ENCODE measurements around the gene RDH14. TPM values are rescaled to one million over a fixed set of nuclear protein-coding genes. Genes with fewer than 3 reads are reported as not detected.

The RDH14 gene
- total RNA-seq, 6 experiments from 2014 or later: 9.2 to 21.5 (median 12.8) TPM

DNA sequence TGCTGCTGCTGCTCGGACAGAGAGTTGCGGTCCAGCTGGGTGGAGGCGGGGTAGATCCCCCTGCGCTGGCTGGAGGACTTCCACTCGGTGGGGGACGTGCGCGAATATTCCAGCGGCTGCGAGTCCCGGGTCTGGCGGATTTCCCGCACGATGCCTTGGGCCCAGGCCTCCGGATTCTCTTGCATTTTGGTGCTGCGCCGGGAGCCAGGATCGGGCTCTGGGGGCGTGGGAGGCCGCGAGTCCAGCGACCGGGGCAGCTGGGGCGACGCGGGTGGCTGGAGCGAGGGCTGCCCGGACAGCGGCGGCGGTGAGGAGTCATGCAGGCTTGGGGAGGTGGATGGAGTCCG is 24.1 kb upstream of the RDH14 start:
- H3K4me3 ChIP-seq: no peak overlapping the region
- ATAC-seq: no peak
- TF ChIP-seq CTCF (IDR thresholded peaks at IDR 0.05) (no peak), POLR2A (IDR thresholded peaks at IDR 0.05) (no peak)
- DNase-seq: no peak
- 93% methylated on average over 3 of the region's 32 CpGs for WGBS (ENCODE audit: insufficient coverage, low coverage, low lambda C conversion rate, missing lambda C conversion rate)
- H3K27ac ChIP-seq: no peak overlapping the region
- H3K9me3 ChIP-seq: no peaks in the 10 kb centered on the region
- intact Hi-C loops (cut with DNase I): no loop called here
- H3K4me1 ChIP-seq: no peaks in the 10 kb centered on the region
- H3K36me3 ChIP-seq: no peaks in the 10 kb centered on the region
- no peaks in the 10 kb centered on the region for H3K27me3 ChIP-seq

- WGBS (ENCODE audit: insufficient coverage, low coverage, low lambda C conversion rate, missing lambda C conversion rate): 93% methylated on average over 6 of the region's 37 CpGs
- no peaks in the 10 kb centered on the region for H3K27me3 ChIP-seq
- TF ChIP-seq POLR2A (IDR thresholded peaks at IDR 0.05): no peak
- intact Hi-C loops (cut with DNase I): no loop called here
- H3K4me1 ChIP-seq: no peaks in the 10 kb centered on the region
- H3K4me3 ChIP-seq: no peak overlapping the region
- H3K36me3 ChIP-seq: no peaks in the 10 kb centered on the region
- no peaks in the 10 kb centered on the region for H3K9me3 ChIP-seq
- no peak overlapping the region for H3K27ac ChIP-seq
- DNase-seq (no peak), ATAC-seq (no peak)
Measured at GRCh38 chr2:18583905-18584607, 23.6 kb upstream of the RDH14 start.

DNA sequence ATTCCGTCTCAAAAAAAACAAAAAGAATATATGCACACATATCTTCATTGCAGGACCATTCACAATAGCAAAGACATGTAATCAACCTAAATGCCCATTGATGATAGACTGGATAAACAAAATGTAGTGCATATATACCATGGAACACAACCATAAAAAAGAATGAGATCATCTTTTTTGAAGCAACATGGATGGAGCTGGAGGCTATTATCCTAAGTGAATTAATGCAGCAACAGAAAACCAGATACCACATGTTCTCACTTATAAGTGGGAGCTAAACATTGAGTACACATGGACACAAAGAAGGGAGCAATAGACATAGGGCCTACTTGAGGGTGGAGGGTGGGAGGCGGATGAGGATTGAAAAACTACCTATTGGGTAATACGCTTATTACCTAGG is 20.2 kb upstream of the RDH14 start:
- Histone ChIP-seq H3K4me1 (no peaks in the 10 kb centered on the region), H3K9me3 (no peaks in the 10 kb centered on the region), H3K27me3 (no peaks in the 10 kb centered on the region), H3K36me3 (no peaks in the 10 kb centered on the region), H3K4me3 (no peak overlapping the region), H3K27ac (no peak overlapping the region)
- TF ChIP-seq POLR2A (IDR thresholded peaks at IDR 0.05): no peak
- 96% methylated on average over 3 of the region's 3 CpGs for WGBS (ENCODE audit: insufficient coverage, low coverage, low lambda C conversion rate, missing lambda C conversion rate)
- no peak for DNase-seq
- ATAC-seq: no peak
- intact Hi-C loops (cut with DNase I): no loop called here

DNA sequence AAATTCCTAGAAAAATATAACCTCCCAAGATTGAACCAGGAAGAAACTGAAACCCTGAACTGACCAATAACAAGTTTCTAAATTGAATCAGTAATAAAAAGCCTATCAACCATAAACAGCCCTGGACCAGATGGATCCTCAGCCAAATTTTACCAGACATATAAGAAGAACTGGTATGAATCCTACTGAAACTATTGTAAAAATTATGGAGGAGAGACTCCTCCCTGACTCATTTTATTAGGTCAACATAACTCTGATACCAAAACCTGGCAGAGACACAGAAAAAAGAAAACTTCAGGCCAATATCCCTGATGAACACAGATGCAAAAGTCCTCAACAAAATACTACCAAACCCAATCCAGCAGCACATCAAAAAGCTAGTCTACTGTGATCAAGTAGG is 17.6 kb upstream of the RDH14 start:
- H3K36me3 ChIP-seq: no peaks in the 10 kb centered on the region
- H3K27me3 ChIP-seq: no peaks in the 10 kb centered on the region
- H3K4me1 ChIP-seq: no peaks in the 10 kb centered on the region
- TF ChIP-seq POLR2A (IDR thresholded peaks at IDR 0.05) (no peak), CTCF (IDR thresholded peaks at IDR 0.05) (no peak)
- ATAC-seq (no peak), DNase-seq (no peak)
- H3K9me3 ChIP-seq: no peaks in the 10 kb centered on the region
- intact Hi-C loops (cut with DNase I): no loop called here
- no peak overlapping the region for H3K4me3 ChIP-seq
- H3K27ac ChIP-seq: no peak overlapping the region

DNA sequence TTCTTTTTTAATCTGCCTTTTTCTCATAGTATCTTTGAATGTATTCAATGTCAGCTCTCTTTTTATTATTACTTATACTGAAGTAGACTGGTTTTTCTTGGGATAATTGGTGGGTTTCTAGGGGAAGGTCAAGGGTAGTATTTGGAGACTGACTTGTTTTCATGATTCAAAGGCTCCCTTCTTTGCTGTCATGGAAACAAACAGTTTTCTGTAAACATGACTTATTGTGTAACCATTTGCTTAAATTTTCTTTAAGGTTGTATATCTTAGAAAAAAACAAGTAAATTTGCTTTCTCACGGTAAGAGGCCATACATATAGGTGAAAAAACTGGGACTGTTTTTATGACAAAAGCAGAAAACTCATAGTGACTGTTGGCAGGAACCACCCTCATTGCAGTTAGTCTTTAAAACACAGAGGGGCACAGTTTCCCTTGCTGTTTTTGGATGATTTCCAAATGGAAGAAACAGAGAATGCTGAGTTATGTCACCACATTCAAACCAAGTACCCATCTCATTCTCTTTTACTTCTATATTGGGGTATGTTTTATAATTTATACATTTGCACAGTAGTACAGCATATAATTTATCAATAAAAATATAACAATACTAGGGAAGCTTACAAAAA is 5.8 kb upstream of the RDH14 start:
- DNase-seq: no peak
- Histone ChIP-seq H3K27me3 (no peaks in the 10 kb centered on the region), H3K36me3 (no peaks in the 10 kb centered on the region), H3K9me3 (no peaks in the 10 kb centered on the region), H3K4me3 (no peak overlapping the region), H3K27ac (no peak overlapping the region), H3K4me1 (peaks cover 0 to 2% (median 0%) of the 10 kb centered on the region in 4 donors)
- intact Hi-C loops (cut with DNase I): no loop called here
- 38% methylated on average over 1 of the region's 1 CpG for WGBS (ENCODE audit: insufficient coverage, low coverage, low lambda C conversion rate, missing lambda C conversion rate)
- no peak for ATAC-seq
- no peak for TF ChIP-seq CTCF (IDR thresholded peaks at IDR 0.05)
- no peak for TF ChIP-seq POLR2A (IDR thresholded peaks at IDR 0.05)
